M059J (cell line): Measurements from ENCODE around the gene CDIPT. TPM values are rescaled to one million over a fixed set of nuclear protein-coding genes. Genes with fewer than 3 reads are reported as not detected.

ENCODE experiments used
- DNase-seq: peaks from one replicate; pipeline ENCODE4 v3.0.0-alpha.2; 2012; ENCODE audit warnings: low read depth
- total RNA-seq: library from RNA; depleted of rRNA; stranded (reverse); fragments of >200 nt; shearing (Covaris generic); gene quantifications from 2 replicates; pipeline ENCODE4 v1.2.3, GENCODE V29; 2014; rRNA removed

The CDIPT gene
- total RNA-seq, 1 experiment from 2014 or later = 103 TPM

DNA sequence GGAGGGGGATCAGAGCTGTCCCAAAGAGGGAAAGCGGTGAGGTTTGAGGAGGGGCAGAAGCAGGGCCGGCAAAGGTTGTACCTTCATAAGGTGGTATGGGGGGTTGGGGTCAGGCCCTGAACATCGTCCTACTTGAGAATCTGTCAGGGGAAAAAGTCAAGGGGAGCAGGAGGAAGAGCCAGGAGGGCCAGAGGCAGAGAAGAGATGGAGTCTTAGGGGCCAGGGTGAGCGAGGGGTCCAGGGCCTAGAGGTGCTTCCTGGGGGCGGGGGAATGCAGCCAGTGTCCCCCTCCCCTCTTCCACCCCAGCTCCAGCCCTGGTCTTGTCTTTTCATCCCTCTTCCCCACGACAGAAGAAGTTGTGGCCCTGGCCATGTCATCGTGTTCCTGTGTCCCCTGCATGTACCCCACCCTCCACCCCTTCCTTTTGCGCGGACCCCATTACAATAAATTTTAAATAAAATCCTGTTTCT is 52.3 kb downstream of the CDIPT start:
- no peak for DNase-seq

GRCh38 chr16:29809850-29810698 is 53.0 kb downstream of the CDIPT start:
- DNase-seq = no peak

- DNase-seq = no peak
Measured at GRCh38 chr16:29809031-29809747, 53.8 kb downstream of the CDIPT start.

Other genes with a start within 250 kb of the CDIPT start
- 1.1 and 1.8 TPM in 2 replicates for gene SPN, start 200.0 kb downstream of the CDIPT start, total RNA-seq
- 4.0 and 9.0 TPM in 2 replicates for gene QPRT, start 184.0 kb downstream of the CDIPT start, total RNA-seq
- 0.54 and 0.84 TPM in 2 replicates for gene C16orf54, start 117.2 kb downstream of the CDIPT start, total RNA-seq
- gene ZG16, start 85.0 kb downstream of the CDIPT start, total RNA-seq = not detected in 2 replicates
- gene KIF22, start 72.5 kb downstream of the CDIPT start, total RNA-seq = 68.6 and 79.0 TPM in 2 replicates
- 127 and 223 TPM in 2 replicates for gene MAZ, start 56.7 kb downstream of the CDIPT start, total RNA-seq
- gene PRRT2, start 51.0 kb downstream of the CDIPT start, total RNA-seq = 0.20 and 0.94 TPM in 2 replicates
- gene PAGR1, start 47.1 kb downstream of the CDIPT start, total RNA-seq = 45.4 and 58.2 TPM in 2 replicates
- gene MVP, start 42.8 kb downstream of the CDIPT start, total RNA-seq = 112 and 186 TPM in 2 replicates
- 16.7 and 38.3 TPM in 2 replicates for gene SEZ6L2, start 36.3 kb upstream of the CDIPT start, total RNA-seq
- 12.1 and 16.1 TPM in 2 replicates for gene ASPHD1, start 37.3 kb upstream of the CDIPT start, total RNA-seq
- gene KCTD13, start 63.0 kb upstream of the CDIPT start, total RNA-seq = 11.3 and 16.8 TPM in 2 replicates
- 86.9 and 110 TPM in 2 replicates for gene TMEM219, start 98.9 kb upstream of the CDIPT start, total RNA-seq
- gene TAOK2, start 110.6 kb upstream of the CDIPT start, total RNA-seq = 24.1 and 47.4 TPM in 2 replicates
- gene HIRIP3, start 132.4 kb upstream of the CDIPT start, total RNA-seq = 17.1 and 19.0 TPM in 2 replicates
- 122 and 187 TPM in 2 replicates for gene INO80E, start 133.0 kb upstream of the CDIPT start, total RNA-seq
- 0.52 and 0.62 TPM in 2 replicates for gene DOC2A, start 147.8 kb upstream of the CDIPT start, total RNA-seq
- not detected in 2 replicates for gene C16orf92, start 160.0 kb upstream of the CDIPT start, total RNA-seq
- 0.42 TPM in 1 of 2 replicates, not detected in the other for gene TLCD3B, start 168.0 kb upstream of the CDIPT start, total RNA-seq
- 3,016 and 3,039 TPM in 2 replicates for gene ALDOA, start 202.5 kb upstream of the CDIPT start, total RNA-seq
- gene PPP4C, start 212.8 kb upstream of the CDIPT start, total RNA-seq = 143 and 169 TPM in 2 replicates
- 0.39 TPM in 1 of 2 replicates, not detected in the other for gene TBX6, start 228.7 kb upstream of the CDIPT start, total RNA-seq
- 6.0 and 23.1 TPM in 2 replicates for gene YPEL3, start 233.0 kb upstream of the CDIPT start, total RNA-seq